NCI-H1092 treated with DMSO at 0.1 percent for 48 hours (cell line): Measurements from ENCODE around the gene TMEM131.

Source experiments
- DNase-seq: peaks from one replicate; lab custom pipeline; 2025; lab: John Stamatoyannopoulos, UW

TMEM131 gene

DNA sequence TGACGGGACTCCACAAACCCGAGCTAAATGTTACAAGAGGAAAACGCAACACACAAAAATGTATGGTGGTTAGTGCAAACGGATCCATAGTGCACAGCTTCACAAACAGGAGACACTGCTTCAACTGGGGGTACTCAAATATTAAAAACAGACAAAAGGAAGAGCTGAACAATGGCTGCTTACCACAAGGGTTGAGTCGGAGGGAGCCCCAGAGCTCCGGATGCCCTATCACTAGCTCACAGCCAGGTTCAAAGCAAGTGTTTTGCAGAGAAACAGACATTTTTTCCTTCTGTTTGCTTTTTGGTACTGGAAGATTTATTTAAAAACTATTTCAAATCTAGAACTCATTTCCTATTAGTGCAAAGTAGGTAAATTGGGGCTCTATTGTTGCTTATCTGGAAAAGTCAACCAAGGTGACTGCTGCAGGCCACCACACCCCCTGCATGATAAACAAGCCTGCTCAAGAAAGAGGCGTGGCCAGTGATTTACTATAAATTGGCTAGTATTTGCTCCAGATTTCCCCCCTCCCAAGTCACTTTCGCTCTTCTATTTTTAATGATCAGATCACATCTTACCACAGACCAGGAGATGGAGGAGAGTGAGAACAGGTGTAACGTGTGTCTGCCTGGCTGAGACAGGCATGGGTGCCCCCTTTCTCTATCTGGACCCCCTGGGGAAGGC is 235.9 kb downstream of the TMEM131 start:
- DNase-seq, result no peak

DNA sequence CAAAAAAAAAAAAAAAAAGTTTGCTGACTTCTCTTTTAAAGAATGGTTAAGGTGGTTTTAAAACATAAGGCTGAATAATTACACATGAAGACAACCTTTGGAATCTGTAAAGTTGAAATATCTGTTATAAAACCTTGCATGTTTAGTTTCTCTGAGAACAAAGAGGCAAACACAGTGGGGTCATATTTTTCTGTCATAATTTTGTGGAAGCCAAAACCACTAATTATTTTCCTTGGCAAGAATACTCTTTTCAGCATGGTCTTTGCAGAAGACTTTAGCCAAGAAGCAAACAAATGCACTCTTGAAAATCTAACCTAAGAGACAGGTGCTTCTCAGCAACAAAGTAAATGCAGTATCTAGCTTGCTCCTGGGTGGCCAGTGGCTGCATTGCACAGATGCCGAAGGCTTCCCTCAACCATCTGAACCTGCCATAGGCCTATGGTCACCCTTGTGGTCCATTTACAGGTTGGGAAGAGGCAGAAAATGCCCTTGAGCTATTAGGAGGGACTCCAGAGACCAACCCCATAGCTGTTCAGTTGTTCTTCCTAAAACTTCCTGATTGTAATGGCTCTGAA is 237.5 kb downstream of the TMEM131 start:
- no peak for DNase-seq

DNA sequence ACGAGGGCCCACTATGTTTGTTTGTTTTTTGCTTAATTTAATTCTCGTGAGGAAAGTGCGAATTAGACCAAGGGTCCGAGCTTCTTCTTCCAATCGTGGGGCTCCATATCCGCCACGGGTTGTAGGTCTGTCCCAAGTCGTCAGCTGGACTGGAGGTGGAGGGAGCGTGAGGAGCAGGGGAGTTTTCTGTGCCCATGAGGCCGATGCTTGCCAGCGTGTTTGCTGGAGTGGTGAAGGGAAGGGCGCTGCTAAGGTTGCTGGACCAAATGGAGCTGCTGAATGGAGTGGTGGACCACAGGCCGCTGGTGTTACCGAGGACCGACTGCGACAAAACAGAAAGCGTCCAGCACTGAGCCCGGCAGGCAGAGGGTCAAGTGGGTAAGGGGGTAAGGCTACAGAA is 238.7 kb downstream of the TMEM131 start:
- DNase-seq, result no peak

DNA sequence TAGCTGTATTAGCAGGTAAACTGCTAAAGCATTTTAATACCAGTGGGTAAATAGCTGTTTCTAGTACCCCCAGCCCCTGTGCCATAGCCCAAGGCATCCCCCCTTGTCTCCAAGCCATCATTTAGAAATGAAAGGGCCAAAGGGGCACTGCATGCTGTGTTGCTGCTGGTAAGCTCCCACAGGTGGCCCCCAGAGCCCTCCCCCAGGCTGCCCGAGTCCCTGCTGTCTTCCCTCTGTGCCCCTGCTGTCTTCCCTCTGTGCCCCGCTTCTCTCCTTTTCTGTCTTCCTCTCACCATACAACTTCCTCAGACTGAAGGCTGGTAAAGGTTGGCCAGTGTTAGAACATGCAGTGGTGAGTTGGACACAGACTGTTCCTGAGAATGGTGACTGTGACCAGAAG is 240.3 kb downstream of the TMEM131 start:
- no peak for DNase-seq

DNA sequence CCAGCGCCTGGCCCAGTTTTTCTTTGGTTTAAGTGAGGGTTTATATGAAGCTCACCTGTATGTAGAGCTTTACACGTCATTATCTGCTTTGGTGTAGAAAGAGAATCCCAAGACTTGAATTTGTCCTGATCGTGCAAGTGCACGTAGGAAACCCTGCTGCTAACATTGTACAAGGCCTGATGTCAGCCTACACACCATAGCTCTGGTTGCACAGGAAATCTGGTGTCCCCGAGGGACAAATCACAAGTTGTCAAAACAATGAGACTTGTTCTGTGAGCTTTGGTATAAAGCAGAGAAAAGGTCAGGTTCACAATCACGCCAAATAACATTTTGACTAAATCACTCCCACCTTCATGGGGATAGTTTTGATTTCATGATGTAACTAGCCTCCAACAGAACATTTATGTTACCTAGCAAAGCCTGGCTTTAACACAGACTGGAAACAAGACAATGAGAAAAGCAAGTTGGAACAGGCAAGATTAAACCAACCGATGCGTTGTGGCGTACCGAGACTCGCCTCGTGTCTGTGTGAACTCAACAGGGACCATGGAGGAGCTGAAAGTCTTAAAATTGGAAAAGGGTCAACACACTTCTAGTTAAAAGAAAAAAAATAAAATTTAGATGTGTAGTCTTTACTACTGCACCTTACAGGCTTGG is 240.9 kb downstream of the TMEM131 start:
- DNase-seq, result no peak

DNA sequence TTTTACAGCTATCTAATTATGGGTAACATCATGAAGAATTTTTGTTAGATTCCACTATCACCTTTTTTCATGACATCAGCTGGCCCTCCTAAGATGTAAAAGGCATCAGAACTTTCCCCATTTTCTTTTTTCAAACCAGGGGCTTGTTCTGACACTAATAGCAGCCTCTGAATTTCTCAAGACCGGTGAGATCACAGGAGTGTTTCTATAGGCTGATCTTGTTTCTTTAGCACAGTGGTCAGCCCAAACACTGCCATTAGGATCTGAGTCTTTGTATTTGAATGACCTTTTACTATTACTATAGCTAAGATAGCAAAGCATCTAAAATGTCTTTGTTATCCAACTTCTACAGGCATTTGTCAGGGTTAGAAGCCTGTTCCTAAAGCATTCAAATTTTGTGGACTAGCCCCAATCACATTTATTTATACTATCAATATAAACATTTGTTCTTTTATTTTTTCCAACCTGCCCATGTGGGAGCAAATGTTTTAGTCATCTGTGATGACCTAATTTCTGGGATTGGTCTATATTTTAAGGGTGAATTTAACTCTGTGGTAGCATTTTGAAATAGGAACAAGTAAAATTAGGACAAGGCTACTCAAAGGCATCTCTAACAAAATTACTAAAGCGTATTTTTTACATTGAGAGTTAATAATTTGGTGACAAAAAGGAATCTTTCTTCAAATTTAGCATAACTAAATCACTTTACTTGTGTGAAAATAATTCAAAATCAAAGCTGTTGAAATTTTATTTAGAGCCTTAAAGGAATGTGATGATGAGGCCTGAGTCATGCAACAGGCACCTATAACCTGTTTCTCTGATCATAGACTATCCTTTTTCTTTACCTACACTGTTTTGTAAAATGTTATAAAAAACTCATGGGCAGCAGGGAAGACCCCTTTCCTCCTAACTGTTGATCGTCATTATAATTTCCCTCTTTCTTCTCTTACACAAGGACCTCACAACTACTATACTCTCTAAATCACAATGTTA is 243.1 kb downstream of the TMEM131 start:
- DNase-seq, result no peak

DNA sequence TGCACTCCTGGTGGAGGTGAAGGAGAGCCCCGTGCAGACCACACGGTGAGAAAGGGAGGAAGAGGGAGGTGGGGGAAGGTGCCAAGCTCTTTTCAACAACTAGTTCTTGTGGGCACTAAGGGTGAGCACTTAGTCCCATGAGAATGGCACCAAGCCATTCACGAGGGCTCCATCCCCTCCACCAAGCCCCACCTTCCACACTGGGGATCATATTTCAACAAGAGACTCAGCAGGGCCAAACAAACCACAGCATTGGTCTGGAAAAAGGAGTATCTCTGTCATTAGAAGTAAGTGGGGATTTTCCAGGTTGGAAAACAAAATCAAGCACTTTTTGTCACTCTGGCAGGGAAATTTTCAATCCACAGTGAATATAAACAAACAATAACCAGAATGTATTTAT is 244.0 kb downstream of the TMEM131 start:
- peak; percentile 34 for DNase-seq

DNA sequence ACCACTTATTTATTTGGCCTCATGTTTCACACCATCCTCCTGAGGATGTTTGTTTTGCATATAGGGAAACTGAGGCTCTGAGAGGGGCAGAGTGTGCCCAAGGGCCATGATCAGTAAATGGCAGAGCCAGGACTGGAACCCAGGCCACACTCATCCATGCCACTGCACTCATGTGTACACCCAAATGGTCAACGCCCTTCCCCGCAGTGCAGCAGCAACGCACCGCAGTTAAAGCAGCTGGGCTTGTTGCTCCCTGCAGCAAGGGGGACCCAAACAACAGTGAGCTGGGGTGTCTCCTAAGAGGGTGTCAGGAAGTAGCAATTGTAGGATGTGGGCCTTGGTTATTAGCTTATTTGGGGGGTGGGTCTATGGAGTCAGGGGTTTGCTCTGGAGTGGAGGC is 245.7 kb downstream of the TMEM131 start:
- DNase-seq, result no peak

DNA sequence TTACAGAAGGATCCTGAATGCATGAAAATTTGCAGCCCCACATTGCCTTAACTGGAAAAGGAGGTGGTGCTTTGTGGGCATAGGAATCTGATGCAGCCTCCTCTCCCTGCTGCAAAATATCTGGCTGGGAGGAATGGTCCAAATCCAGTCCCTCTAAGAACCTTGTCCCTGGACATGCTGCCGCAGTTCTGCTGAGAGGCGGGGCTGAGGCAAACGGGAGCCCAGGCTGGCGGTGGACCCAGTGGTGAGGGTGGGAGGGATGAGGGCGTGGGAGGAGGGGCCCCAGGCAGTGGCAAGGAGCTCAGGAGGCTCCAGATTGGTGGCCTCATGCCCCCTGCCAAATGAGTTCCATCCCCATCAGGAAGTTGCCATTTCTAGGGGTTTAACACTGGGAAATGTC is 246.2 kb downstream of the TMEM131 start:
- DNase-seq, result no peak

DNA sequence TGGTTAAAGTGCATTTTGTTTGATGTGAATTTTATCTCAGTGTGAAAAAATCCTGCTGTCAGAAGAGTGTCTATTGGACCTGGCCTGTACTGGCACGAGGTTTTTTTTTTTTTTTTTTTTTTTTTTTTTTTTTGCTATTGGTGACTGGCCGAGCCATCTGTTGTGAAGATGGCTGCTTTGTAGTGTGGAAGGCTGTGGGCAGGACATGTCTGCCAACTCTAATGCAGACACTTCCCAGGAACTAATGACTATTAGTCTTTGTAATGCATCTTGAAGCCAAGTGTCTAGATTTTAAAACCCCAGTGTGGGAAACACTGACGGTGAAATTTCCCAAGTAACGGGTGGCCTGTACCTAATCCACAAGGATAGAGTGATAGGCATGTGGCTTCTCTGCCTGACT is 248.0 kb downstream of the TMEM131 start:
- DNase-seq, result no peak

DNA sequence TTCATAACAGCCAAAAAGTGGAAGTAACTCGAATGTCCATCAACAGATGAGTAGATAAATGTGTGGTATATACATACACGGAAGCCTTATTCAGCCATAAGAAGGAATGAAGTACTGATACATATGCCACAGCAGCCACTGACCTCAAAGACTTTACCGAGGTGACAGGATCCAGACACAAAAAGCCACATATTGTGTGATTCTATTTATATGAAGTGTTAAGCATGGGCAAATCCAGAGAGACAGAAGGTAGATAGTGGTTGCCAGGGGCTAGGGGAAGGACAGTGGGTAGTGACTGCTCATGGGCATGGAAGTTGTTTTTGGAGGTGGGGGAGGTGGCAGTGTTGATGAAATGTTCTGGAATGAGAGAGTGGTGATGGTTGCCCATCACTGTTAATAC is 248.5 kb downstream of the TMEM131 start:
- no peak for DNase-seq

DNA sequence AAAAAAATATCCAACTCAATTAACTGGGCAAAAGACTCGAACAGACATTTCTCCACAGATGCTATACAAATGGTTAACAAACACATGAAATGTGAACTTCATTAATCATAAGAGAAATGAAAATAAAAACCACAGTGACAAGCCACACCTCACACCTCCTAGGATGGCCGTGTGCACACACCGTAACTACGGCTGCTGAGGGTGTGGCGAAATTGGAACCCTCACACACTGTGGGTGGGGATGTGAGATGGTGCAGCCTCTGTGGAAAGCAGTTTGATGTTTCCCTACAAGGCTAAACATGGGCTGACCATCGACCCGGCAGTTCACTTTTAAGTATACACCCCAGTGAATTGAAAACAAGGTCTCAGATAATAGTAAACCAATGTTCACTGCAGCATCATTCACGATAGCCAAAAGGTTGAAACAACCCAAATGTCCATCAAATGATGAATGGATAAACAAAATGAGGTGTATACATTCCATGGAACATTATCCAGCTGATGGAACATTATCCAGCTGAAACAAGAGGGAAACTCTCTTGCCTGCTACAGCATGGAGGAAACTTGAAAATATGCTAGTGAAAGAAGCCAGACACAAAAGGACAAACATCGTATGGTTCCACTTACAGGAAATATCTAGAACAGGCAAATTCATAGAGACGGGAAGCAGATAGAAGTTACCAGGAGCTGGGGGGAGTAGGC is 250.1 kb downstream of the TMEM131 start:
- no peak for DNase-seq

DNA sequence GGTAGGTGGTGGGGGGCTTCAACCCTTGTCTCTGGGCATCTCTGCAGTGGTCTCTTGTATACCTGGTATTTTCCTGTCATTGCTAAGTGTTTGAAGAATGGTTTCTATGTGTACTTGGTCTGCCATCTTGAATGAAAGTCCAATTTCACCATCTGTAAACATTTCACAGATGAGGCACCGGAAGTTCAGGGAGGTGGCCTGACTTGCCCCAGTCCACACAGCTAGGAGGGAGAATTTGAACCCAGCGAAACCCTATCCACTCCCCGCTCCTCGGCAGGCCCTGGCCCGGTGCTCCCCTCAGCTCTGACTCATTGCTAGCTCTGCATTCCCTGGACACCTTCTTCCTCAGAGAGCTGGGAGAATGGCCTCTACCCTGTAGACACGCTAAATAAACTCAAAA is 251.8 kb downstream of the TMEM131 start:
- no peak for DNase-seq

DNA sequence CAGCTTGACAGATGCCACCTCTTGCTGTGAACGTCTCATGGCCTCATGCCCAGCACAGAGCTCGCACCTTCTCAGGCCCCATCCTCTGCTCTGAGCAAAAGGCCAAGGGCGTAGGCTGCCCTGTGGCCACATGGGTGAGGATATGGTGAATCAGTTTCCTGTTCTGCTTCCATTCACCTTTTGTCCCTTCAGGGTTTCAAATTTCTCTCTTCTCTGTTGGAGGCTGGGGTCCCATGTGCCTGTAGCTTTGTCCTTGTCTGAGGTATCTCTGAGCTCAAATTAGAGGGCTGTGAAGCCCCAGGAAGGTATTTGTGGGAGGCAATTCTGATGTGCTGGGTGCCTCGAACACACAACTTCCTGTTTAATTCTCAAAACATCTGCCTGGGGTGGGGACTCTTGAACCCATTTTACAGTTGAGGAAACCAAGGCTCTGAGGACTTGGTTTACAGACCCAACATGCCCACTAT is 253.3 kb downstream of the TMEM131 start:
- DNase-seq, result no peak

DNA sequence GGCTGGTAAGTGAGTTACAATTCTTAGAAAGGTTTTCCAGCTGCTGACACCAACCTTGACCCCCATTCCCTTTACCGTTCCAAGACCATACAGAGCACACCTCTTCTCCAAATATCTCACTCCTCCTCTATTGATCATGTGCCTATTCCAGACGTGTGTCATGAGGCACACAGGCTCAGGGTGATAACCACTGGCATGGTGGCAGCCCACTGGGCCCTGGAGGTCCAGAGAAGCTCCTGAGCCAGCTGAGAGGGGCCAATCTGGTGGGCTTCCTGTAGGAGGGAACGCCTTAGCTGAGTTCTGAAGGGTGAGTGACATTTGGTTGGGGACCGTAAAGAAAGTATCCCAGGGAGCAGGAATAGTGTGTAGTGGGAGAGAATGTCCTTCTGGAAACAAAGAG is 254.1 kb downstream of the TMEM131 start:
- DNase-seq, result no peak

DNA sequence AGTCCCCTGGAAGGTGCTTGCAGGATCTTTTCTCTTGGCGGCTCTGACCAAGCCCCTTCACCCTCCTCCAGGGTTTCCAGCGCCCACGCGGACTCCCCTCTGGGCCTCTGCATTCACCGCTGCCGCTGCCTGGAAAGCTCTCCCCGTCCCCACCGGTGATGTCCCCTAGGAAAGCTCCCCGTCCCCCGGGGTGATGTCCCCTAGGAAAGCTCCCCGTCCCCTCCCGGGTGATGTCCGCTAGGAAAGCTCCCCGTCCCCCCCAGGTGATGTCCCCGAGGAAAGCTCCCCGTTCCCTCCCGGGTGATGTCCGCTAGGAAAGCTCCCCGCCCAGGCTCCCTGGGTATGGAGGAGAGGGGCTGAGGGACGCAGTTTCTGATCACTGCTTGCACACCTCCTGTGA is 254.5 kb downstream of the TMEM131 start:
- no peak for DNase-seq

DNA sequence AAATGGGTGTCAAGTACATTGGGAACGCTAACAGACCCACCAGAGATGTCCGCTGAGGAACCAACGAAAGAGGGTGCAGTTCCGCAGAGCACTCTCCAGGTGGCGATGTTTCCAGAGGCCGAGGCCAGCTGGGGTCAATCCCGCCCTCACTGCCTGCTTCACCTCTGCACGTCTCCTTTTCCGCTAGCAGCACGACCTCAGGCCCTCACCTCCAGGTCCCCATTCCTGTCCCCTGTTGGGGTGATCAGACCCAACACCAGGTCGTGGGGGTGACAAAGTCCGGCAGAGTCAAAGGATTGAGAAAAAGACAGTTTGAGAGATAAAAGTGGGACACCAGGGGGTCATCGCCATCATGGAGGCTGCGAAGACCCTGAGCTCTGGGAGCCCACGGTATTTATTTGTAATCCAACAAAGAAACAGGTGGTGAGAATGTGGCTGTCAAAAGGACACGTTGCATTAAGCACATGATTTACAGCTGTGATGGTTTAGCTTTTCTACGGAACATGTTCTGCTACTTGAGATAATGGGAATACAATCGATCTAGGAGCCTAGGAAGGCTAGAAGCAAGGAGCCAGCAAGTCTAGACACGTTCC is 255.1 kb downstream of the TMEM131 start:
- DNase-seq, result peak; percentile 28

DNA sequence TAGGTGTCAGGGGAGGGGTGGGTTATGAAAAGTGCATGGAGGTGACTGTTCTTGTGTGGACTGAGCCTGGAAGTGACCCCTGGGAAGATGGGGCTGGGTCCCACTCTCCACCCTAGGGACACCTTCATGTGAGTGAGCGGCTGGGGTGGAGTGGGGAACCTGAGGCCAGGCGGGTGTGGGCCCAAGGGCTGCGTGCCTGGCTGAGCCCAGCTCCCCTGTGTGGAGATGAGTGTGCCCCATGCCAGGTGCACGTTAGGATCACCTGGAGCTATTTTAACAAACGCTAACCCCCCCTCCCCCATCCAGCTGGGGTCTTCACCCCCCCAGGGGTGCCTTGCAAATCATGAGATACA is 255.9 kb downstream of the TMEM131 start:
- DNase-seq, result no peak

DNA sequence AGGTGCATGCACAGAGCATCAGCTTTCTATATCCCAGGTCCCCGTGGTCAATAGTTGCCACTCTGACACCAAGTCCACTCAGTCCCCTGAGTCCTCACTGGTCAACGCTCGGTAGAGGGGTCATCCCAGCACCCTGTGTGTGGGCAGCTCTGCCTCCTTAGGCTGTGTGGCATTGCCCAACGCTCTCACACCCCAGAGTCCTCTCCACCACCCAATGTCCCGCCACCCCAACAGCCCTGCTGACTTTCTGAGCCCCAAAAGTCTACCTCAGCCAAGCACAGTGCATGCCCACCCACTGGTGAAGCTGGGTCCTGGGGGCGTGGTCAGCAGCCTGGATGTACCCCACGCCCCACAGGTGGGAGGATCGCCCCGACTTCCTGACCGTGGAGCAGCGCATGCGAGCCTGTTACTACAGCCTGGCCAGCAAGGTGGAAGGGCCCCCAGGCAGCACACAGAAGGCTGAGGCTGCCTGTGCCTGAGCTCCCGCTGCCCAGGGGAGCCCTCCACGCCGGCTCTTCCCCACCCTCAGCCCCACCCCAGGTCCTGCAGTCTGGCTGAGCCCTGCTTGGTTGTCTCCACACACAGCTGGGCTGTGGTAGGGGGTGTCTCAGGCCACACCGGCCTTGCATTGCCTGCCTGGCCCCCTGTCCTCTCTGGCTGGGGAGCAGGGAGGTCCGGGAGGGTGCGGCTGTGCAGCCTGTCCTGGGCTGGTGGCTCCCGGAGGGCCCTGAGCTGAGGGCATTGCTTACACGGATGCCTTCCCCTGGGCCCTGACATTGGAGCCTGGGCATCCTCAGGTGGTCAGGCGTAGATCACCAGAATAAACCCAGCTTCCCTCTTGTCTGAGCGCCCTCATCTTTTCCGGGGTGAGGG is 256.5 kb downstream of the TMEM131 start:
- DNase-seq, result no peak
